GM04503 (cell line): ENCODE results near the gene TRIM75.
"Not testable (repeated sequence)": the region's sequence is repeated elsewhere in the genome, so short reads cannot be mapped to it uniquely, and the experiment has no call there.

Experiments used
- DNase-seq: peaks from one replicate; pipeline ENCODE4 v3.0.0-alpha.2; 2012; ENCODE audit warnings: low read depth

TRIM75 gene

GRCh38 chr4:165077034-165077578 lies 23.4 kb downstream of the TRIM75 start:
- DNase-seq, result no peak

DNA sequence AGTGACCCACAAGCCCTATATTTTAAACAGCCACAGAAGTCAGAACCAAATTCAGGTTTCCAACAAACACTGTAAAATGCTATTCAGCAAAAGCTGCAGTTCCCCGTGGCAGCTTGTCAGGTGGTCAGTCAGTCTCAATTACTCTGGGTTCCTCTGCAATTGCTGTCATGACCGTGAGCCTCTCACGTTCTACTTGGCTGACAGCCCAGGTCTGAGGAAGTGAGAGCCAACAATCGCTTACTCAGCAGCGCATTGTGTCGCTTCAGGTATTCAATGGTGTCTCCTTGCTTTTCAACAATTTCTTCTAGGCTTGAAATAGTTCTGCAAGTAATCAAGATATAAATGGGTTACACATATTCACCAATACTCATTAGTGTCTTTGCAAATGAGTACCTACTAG lies 25.8 kb downstream of the TRIM75 start:
- no peak for DNase-seq

GRCh38 chr4:165084787-165085186 lies 31.1 kb downstream of the TRIM75 start:
- not testable (repeated sequence) for DNase-seq

- DNase-seq, result no peak
Measured at GRCh38 chr4:165085946-165086345, 32.3 kb downstream of the TRIM75 start.

- no peak for DNase-seq
Measured at GRCh38 chr4:165088366-165088765, 34.7 kb downstream of the TRIM75 start.

GRCh38 chr4:165092187-165092586 lies 38.5 kb downstream of the TRIM75 start:
- not testable (repeated sequence) for DNase-seq

DNA sequence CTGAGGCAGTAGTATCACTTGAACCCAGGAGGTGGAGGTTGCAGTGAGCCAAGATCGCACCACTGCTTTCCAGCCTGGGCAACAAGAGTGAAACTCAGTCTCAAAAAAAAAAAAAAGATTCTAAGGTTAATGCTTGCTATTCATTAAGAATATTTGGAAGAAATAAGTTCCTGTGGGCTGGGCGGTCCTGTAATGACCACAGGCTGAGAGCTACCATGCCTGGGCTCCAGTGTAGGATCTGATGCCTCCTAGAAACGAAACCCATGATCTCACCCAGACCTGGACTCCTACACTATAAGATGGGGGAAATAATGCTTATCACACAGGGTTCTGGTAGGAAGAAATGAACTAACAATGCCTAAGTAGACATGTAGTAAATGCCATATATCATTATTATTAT lies 41.2 kb downstream of the TRIM75 start:
- DNase-seq, result no peak

DNA sequence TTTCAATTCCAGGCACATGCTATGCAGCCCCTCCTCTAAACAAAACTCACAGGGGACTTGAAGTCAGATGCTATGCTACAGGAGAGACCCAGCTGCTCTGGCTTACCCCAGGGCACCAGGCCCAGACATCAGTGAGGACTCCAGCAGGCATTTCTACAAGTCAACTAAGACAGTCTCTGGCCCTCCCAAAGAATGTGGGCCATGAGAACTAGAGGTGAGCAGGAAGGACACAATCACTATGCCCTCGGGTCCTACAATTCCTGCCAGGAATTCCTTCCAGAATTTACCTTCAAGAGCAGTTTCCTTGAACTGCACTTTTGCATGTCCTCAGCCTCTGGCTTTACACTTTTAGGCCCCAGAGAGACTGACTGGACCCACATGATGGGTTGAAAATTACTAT lies 41.6 kb downstream of the TRIM75 start:
- no peak for DNase-seq

DNA sequence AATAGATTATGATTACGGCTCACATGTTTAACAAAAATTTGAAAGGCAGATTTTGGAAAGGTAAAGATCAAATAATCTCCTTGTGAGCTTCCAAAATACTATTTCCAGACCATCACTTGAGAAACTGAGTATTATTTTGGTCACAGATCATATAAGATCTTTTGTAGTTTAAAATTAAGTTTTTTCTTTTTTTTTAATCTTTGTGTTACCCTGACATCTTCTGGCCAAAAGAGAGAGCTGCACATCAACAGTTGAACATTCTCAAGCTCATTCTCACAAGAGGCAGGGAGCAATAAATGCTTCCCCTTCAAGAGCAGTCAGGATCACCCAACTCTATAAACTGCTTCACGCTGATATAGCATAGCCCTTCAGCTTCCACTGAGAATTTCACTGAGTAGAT lies 43.1 kb downstream of the TRIM75 start:
- no peak for DNase-seq

DNA sequence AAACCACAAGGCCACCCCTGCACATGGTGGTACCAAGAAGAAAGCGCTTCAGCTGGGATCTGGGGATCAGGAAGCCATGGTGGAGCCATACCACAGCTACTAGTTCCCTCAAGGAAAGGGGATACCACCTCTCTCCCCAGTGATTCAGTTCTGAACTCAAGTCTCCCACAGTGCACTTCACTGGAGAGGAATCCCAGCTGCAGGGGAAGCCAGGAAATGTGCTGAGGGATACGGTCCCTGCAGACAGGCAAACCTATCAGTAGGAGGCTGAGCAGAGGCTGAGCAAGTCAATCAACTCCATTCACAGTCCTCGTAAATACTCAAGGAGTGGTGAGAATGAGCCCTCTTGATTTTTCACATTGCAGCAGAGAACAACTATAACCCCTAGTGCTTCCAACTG lies 48.0 kb downstream of the TRIM75 start:
- DNase-seq, result no peak

GRCh38 chr4:165106518-165106917 lies 52.9 kb downstream of the TRIM75 start:
- DNase-seq, result no peak
